GM08714 (cell line): Measurements from ENCODE around the gene REPS2.

ENCODE experiments used
- H3K4me3 ChIP-seq: fragments of 200-500 bp; sonication (Bioruptor generic); 2 replicates; pipeline ENCODE4 v1.5.1; 2014; ENCODE audit warnings: mild to moderate bottlenecking, low read length, inconsistent platforms
- ZNF274 ChIP-seq: IDR thresholded peaks from 2 replicates; pipeline ENCODE4 v1.6.1; 2012; ENCODE audit warnings: mild to moderate bottlenecking, low read depth, low read length

Gene REPS2

DNA sequence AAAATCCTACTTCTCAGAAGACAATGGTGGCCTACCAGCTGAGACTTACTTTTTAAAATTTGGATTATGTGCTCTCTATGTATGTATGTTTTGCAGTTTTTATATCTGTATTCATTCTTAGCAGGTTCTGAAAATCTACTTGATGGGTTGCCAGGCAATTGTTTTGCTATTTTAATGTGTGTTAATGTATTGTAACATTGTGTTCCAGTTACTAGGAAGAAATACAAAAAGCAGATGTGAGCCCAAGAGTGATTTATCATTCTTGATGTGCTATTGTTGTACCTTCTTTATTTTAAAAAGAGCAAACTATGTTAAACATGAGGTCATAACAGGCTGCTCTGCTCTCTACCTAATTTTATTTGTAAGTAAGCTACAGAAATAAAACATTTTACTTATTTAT, 81.9 kb downstream of the REPS2 start:
- no peak for TF ChIP-seq ZNF274
- H3K4me3 ChIP-seq = no peak overlapping the region

DNA sequence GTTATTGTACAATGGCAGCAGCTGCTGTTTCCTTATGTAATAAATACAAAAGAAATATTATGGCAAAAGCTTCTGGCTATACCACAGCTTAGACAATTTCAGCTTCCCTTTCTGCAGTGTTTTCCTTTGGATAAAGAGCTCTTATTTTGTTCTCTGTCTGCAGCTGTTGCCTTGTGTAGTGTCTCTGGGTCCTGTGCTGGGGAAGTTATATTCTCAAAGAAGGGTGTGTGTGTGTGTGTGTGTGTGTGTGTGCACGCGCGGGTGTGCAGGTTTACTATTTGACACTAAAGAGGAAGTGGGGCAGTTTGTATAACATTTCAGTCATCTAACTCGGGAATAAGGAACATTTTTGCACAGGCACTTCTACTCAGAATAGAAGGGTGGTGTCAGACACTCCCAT, 83.6 kb downstream of the REPS2 start:
- no peak for TF ChIP-seq ZNF274
- H3K4me3 ChIP-seq = no peak overlapping the region

DNA sequence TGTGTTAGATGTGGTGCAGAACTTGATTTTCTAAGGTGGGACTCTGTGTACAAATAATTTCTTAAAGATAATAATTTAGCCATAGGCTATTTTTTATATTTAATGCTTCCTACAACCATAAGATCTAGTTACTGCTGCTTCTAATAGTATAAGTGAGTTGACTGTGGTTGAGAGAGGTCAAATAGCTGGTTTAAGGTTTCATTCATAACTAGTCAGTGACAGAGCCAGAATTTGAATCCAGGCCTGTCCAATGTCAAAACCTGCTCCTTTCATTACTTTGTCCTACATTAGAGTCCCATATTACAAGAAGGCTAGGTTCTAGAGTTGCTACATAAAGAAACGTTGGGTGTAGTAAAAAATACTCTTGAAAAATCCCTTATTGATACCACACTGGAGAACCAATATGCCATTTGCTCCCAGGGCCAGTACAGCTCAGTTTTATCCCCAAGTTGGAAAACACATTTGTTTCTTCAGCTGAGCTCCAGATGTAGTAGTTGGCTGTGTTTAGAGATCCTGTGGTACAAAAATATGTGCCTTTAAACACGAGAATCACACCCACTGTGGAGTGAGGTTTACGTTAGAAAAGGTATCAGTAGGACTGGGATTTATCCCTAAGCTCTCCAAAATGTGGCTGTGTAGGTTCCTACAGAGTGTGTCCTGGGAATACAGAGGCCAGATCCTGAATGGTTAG, 84.3 kb downstream of the REPS2 start:
- TF ChIP-seq ZNF274 = no peak

DNA sequence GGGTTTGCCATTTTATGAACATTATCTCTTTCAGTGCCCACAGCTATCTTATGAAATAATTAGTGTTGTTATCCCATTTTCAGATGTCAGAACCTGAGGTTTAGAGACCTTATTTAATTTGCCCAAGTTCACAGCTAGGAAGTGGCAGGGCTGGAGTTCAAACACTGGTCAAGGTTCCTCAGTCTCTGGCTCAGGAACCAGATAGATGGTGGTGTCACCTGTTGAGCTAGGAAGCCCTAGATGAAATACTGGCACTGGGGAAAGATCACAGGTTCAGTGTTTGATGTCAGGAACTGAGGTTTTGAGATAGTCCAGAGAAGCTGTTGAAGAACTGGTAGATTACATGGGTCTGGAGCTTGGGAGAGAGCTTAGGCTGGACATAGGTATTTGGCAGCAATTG, 85.4 kb downstream of the REPS2 start:
- TF ChIP-seq ZNF274 = no peak

More for the DNA sequence above, 84.3 kb downstream of the REPS2 start:
- H3K4me3 ChIP-seq = no peak overlapping the region

DNA sequence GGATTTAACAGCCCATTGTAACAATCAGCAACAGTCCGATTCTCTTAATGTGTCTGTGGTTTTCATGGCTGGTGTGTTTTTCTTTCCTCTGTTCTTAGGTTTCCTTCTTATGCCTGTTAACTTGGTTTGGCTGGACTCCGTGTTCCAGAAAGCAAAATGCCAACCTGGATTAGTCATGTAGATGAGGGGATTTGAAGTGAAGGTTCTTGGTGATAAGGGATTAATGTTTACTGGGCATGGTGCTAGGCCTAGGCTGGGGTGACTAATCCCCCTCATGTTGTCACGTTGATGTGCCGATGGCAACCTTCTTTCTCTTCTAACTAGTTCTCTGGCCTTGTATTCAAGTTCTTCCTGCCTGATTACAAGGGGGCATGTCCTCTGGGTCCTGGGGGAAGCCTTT, 85.9 kb downstream of the REPS2 start:
- no peak overlapping the region for H3K4me3 ChIP-seq
- no peak for TF ChIP-seq ZNF274

More for the DNA sequence above, 85.4 kb downstream of the REPS2 start:
- H3K4me3 ChIP-seq = no peak overlapping the region

DNA sequence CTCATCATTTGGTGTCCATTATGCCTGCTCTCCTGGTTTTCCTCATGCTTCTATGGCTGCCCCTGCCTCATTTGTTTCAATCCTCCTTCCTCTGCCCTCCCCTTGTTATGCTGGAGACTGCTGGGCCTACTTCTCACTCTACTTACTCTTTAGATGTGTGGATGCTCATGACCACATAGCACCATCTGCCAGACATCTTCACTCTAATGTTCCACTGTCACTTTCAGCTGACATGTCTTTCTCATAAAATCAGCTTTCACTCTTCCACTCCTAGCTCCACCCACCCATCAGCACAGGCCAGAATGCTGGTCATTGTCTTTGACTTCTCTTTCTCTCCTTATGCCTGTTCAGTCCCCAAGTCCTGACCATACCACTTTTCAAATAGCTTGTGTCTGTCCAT, 86.8 kb downstream of the REPS2 start:
- no peak overlapping the region for H3K4me3 ChIP-seq

DNA sequence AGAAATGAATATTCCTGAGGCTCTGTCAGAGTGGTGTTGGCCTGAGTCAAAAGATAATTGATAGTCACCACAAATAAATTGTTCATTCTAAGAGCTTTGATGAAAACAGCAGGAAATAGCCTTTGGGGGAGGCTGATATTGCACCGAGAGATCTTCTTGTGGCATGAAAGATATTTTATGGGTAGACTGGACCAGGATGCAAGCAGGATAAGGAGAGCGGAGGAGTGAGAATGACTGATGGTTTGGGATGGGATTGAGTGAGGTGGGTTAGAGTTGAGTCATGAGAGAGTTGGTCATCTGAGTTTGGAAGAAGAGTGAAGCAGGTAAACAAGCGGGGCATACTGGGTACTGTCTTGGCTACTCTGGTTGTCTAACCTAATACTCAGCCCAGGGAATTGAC, 88.7 kb downstream of the REPS2 start:
- H3K4me3 ChIP-seq = no peak overlapping the region
- TF ChIP-seq ZNF274 = no peak

More for the DNA sequence above, 86.8 kb downstream of the REPS2 start:
- no peak for TF ChIP-seq ZNF274

DNA sequence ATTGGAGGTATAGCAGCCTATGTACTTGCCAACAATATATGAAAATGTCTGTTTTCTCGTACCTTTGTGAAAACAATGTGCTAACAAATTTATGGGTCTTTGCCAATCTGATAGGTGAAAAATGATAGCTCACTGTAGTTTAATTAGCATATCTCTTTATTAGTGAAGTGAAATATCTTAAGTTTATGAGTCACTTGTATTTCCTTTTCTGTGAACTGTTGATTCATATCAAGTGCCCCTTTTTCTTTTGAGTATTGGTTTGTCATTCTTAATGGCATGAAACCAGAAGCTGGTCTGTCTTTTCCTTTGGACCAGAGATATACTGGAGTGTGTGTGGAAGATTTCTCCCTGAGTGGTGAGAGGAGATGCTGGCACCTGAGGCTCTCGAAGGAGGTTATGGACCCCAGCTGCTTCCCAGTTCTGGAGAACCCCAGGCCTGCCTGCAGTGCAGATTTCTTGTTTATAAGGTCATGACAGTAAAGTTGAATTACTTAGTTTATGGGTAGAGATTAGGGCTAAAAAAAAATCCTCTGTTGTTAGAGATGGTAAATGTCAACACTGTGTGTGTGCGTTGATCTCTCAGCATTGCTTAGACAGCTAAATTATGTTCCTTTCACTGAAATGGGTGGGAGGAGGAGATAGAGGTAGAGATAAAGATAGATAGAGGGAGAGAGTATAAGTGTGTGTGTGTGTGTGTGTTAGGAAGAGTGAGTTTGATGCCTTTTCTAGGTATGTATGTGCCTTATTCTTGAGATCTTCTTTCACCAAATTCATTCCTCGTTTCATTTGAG, 89.9 kb downstream of the REPS2 start:
- no peak overlapping the region for H3K4me3 ChIP-seq
- no peak for TF ChIP-seq ZNF274

DNA sequence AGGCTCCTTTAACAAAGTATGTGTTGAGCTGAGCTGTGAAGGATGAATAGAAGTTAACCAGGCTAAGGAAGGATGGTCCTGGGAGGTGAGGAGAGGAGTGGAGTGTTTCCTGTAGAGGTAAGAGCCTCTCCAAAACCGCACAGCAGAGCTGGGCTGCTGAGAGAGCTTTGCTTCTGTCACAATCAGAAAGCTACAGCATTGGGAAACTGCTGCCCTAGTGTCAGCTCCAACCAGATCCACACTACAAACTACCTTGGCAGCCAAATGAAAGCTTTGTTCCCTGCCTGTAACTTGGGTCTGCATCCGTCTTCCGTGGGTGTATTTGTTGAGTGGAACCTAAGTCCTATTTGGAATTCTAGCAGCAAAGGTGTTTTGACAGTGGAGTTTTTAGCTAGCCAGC, 91.8 kb downstream of the REPS2 start:
- no peak for TF ChIP-seq ZNF274
- no peak overlapping the region for H3K4me3 ChIP-seq

DNA sequence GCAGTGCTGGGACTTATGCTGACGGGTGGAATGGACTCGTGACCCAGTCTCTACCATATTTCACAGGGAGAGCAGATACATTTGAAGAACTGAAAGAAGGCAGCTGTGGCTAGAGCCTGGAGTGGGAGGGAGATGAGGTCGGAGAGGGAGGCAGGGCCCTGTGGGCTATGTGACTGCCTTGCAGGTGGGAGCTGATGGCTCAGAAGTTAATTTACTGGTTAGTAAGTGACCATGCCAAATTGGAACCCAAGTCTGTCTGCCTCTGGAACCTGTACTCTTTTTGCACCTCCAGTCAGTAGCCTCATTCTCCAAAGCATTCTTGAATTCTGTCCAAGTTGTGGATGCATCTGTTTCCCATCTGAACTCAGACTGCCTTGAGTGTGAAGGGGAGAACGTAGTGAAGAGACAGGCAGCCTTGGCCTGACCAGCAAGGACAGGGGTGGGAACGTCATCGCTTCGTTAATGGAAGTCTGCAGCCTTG, 92.3 kb downstream of the REPS2 start:
- no peak for TF ChIP-seq ZNF274
- H3K4me3 ChIP-seq = no peak overlapping the region

DNA sequence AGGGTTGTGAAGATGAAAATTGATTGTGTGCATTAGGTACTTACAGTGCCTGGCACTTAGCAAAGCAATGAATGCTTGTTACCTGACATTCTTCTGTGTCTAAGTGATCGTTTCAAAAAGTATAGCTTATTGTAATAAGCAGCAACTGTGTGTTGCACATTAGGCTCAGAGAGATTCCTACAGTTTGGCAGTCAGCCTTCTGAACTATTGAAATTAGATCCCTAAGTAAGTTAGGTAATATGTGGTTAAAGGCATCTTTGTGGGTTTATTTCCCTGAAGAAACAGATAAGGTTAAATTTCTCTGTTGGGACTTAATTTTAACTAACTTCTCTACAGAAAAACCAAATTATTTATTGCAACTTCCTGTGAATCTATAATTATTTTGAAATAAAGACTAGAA, 93.4 kb downstream of the REPS2 start:
- TF ChIP-seq ZNF274 = no peak
- H3K4me3 ChIP-seq = no peak overlapping the region

DNA sequence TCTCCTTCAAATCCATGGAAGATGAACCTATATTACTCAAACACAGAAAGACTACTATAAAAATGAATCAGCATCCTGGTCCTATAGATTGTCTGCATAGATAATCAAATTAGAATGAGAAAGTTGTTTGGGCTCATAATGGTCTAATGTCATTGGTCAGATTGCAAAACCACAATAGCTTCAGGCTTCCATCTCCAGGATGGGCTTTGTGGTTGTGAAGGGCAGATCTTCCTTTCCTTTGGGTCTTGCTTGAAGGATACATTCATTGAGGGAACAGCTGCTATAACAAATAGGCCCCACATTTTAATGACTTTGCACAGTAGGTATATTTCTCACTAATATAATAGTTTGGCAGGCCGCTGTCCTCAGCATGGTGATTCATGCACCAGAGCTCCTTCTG, 94.3 kb downstream of the REPS2 start:
- no peak for TF ChIP-seq ZNF274
- no peak overlapping the region for H3K4me3 ChIP-seq

DNA sequence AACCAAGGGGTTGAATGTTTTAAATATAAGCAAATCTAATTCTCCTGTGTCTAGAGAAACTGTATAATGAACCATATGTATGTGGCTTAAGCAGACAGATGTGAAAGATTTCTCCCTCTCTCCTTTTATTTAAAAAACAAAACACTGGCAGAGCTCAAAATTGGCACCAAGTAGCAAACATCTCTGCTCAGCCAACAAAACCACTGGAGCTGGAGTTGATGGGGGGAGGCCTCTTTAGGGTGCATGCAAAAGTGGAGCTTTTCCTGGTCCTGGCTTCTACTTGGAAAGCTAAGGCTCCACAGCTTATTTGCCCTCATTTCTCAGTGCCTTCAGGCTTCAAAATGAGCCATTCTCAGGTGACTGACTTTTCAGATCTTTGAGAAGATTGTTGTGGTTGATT, 95.6 kb downstream of the REPS2 start:
- TF ChIP-seq ZNF274 = no peak
- no peak overlapping the region for H3K4me3 ChIP-seq

DNA sequence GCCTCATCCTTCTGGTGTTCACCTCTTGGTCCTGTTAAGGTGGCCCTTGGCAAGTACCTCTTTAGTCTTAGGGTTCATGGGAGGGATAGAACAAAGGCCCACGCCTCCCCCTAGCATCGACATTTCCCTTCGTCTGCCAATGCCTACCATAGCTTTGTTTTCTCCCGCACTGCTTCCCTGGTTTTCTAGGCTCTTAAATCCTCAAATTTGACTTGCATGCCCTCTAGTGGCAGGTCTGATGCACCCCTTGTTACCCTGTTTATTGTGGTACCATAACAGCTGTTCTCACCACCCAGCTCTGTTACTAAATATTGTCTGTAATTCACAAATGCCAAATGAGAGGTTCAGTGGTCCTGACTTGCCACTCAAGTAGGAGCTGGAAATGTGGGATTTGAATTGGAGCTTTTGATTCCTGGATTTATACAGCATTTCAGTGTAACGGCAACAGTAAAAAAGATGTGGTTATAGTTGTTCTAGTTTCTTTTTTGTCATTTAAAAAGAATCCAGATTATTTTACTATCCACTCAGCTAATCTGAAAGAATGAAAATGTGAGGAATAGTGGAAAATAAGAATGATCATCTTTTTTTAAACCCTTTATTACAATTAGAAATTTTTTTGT, 100.1 kb downstream of the REPS2 start:
- no peak for TF ChIP-seq ZNF274
- no peak overlapping the region for H3K4me3 ChIP-seq

DNA sequence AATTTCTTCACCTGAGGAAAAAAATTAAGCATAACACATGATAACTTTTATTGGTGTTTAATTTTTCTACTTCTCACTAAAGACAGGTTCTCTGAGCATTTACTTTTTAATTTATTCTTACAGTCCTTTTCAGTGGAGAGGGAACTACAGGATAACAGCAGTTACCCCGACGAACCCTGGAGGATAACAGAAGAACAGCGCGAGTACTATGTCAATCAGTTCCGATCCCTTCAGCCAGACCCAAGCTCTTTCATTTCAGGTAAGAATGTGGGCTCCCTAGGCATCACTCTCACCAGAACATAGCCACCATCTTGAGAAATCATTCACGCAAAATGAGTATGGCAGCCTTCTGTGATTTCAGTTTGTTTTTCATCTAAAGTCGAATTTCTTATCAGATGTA, 100.8 kb downstream of the REPS2 start:
- no peak overlapping the region for H3K4me3 ChIP-seq
- TF ChIP-seq ZNF274 = no peak
